ENCODE data around the gene LY6G5C.

LY6G5C gene

GRCh38 chr6:31662124-31662723 lies 18.6 kb downstream of the LY6G5C start:
- no peak for DNase-seq

GRCh38 chr6:31661262-31662123 lies 19.4 kb downstream of the LY6G5C start:
- DNase-seq, result no peak

GRCh38 chr6:31660381-31661261 lies 20.2 kb downstream of the LY6G5C start, which contains the start of gene C6orf47:
Gene C6orf47 (minus strand): TSS chr6:31660778. CDS start chr6:31659947, 831 bp downstream.
- peak; percentile 82 for DNase-seq

GRCh38 chr6:31659649-31660380 lies 21.1 kb downstream of the LY6G5C start:
- peak; percentile 28 for DNase-seq

GRCh38 chr6:31658983-31659648 lies 21.8 kb downstream of the LY6G5C start:
- DNase-seq, result no peak

- no peak for DNase-seq
These were observed 22.6 kb downstream of the LY6G5C start for GRCh38 chr6:31658158-31658688.

- DNase-seq, result no peak
These were observed 23.3 kb downstream of the LY6G5C start for GRCh38 chr6:31657406-31658157.

- no peak for DNase-seq
These were observed 25.3 kb downstream of the LY6G5C start, which contains the start of gene APOM for GRCh38 chr6:31655349-31656237. Gene APOM (plus strand): TSS chr6:31655894. CDS start chr6:31655967, 73 bp downstream.

- no peak for DNase-seq
These were observed 26.1 kb downstream of the LY6G5C start for GRCh38 chr6:31654574-31655348.

GRCh38 chr6:31652925-31653724 lies 27.7 kb downstream of the LY6G5C start:
- DNase-seq, result no peak

- DNase-seq, result no peak
These were observed 29.2 kb downstream of the LY6G5C start for GRCh38 chr6:31651602-31652191.

GRCh38 chr6:31645325-31645724 lies 35.5 kb downstream of the LY6G5C start:
- DNase-seq, result no peak

GRCh38 chr6:31643818-31644454 lies 36.9 kb downstream of the LY6G5C start:
- DNase-seq, result no peak

GRCh38 chr6:31642798-31643570 lies 37.9 kb downstream of the LY6G5C start:
- DNase-seq, result no peak

GRCh38 chr6:31641370-31641769 lies 39.5 kb downstream of the LY6G5C start:
- no peak for DNase-seq

- no peak for DNase-seq
These were observed 40.3 kb downstream of the LY6G5C start for GRCh38 chr6:31640612-31641011.
